ENCODE results near the gene FRAS1. TPM values are rescaled to one million over a fixed set of nuclear protein-coding genes. Genes with fewer than 3 reads are reported as not detected.

The FRAS1 gene
- polyA plus RNA-seq, 3 donors from 2014 or later, result not detected

Other genes starting within 250 kb of the FRAS1 start
- 10 to 100 TPM; 26.0 to 61.8 (median 46.4) TPM for gene CNOT6L, start 238.0 kb upstream of the FRAS1 start, polyA plus RNA-seq
- gene MRPL1, start 194.5 kb upstream of the FRAS1 start, polyA plus RNA-seq, result 10 to 100 TPM; 18.1 to 33.2 (median 24.4) TPM

All from immature natural killer cell (primary cell).